CD14-positive monocyte (primary cell): ENCODE results near the gene ATOH8. TPM values are rescaled to one million over a fixed set of nuclear protein-coding genes. Genes with fewer than 3 reads are reported as not detected.
A peak's percentile ranks its signal among the peaks of the same experiment; 100 is the strongest.

ENCODE experiments used
- DNase-seq, 3 donors: peaks; one replicate each; pipeline ENCODE4 v3.0.0-alpha.2; 2011 to 2022
- H2AFZ ChIP-seq: 2 replicates; pipeline ENCODE4 v1.6.0; 2012; ENCODE audit warnings: mild to moderate bottlenecking, low read depth, low read length, inconsistent platforms; ENCODE audit not compliant: insufficient read depth, poor library complexity, severe bottlenecking
- H3K27ac ChIP-seq, 2 donors: 1 replicate in 1 of 2; 2 replicates in 1 of 2; pipeline ENCODE4 v1.5.1; 2012 to 2013; ENCODE audit warnings: low read length in 2 of 2, control low read depth in 1 of 2, inconsistent platforms in 1 of 2, low read depth in 1 of 2, mild to moderate bottlenecking in 1 of 2
- H3K27me3 ChIP-seq, 2 donors: one replicate each; pipeline versions ENCODE4 v1.6.0 to v1.6.1; 2011 to 2013; ENCODE audit warnings: low read length in 2 of 2; ENCODE audit not compliant: control insufficient read depth in 2 of 2, insufficient read depth in 2 of 2
- H3K36me3 ChIP-seq, 2 donors: replicated peaks in 1 of 2; 1 replicate in 1 of 2; 2 replicates in 1 of 2; pipeline versions ENCODE4 v1.5.1 to v1.6.1; 2012 to 2013; ENCODE audit warnings: low read length in 2 of 2, control low read depth in 1 of 2, inconsistent platforms in 1 of 2, mild to moderate bottlenecking in 1 of 2; ENCODE audit not compliant: insufficient read depth in 2 of 2, control insufficient read depth in 1 of 2
- H3K4me1 ChIP-seq, 2 donors: 1 replicate in 1 of 2; 2 replicates in 1 of 2; pipeline versions ENCODE4 v1.5.1 to v1.6.1; 2012 to 2013; ENCODE audit warnings: low read length in 2 of 2, control low read depth in 1 of 2, inconsistent platforms in 1 of 2, mild to moderate bottlenecking in 1 of 2, moderate library complexity in 1 of 2; ENCODE audit not compliant: insufficient read depth in 2 of 2, control insufficient read depth in 1 of 2
- H3K4me2 ChIP-seq: replicated peaks from 2 replicates; pipeline ENCODE3; 2012; ENCODE audit warnings: low read length, moderate library complexity, mild to moderate bottlenecking; ENCODE audit not compliant: poor library complexity, severe bottlenecking; ENCODE audit errors: extremely low read depth
- H3K4me3 ChIP-seq, 3 experiments: fragments of 200-600 bp in 1 of 3; sonication (generic) in 1 of 3; replicated peaks in 1 of 3; 1 replicate in 2 of 3; 2 replicates in 1 of 3; pipeline ENCODE4 v1.5.1; 2011 to 2013; ENCODE audit warnings: low read length in 3 of 3, mild to moderate bottlenecking in 3 of 3, control low read depth in 2 of 3, low read depth in 2 of 3, inconsistent platforms in 1 of 3, moderate library complexity in 1 of 3
- H3K79me2 ChIP-seq: 2 replicates; pipeline ENCODE4 v1.6.0; 2012; ENCODE audit warnings: mild to moderate bottlenecking, control low read depth, inconsistent platforms, low read length, moderate library complexity; ENCODE audit not compliant: insufficient read depth
- H3K9ac ChIP-seq: 2 replicates; pipeline ENCODE4 v1.6.0; 2017; ENCODE audit warnings: low read length, mild to moderate bottlenecking; ENCODE audit not compliant: insufficient read depth, poor library complexity, severe bottlenecking
- H3K9me3 ChIP-seq, 2 donors: replicated peaks in 1 of 2; 1 replicate in 1 of 2; 2 replicates in 1 of 2; pipeline versions ENCODE4 v1.5.1 to v1.6.1; 2012 to 2013; ENCODE audit warnings: low read length in 2 of 2, control low read depth in 1 of 2; ENCODE audit not compliant: control insufficient read depth in 1 of 2, insufficient read depth in 1 of 2
- H4K20me1 ChIP-seq: 2 replicates; pipeline ENCODE4 v1.6.0; 2012; ENCODE audit warnings: mild to moderate bottlenecking, low read length, control low read depth, moderate library complexity; ENCODE audit not compliant: insufficient read depth
- H3K27ac Mint-ChIP-seq, 7 donors: one replicate each; pipeline ENCODE4 v1.8.0; 2020; ENCODE audit warnings: mild to moderate bottlenecking in 7 of 7, mixed read lengths in 7 of 7, moderate library complexity in 6 of 7, inconsistent platforms in 2 of 7
- H3K27me3 Mint-ChIP-seq, 3 donors: one replicate each; pipeline ENCODE4 v1.8.0; 2021 to 2022; ENCODE audit warnings: low read depth in 3 of 3, mild to moderate bottlenecking in 3 of 3, mixed read lengths in 3 of 3, moderate library complexity in 3 of 3, inconsistent platforms in 1 of 3
- H3K36me3 Mint-ChIP-seq, 2 donors: one replicate each; pipeline ENCODE4 v1.8.0; 2020; ENCODE audit warnings: mixed read lengths in 2 of 2, inconsistent platforms in 1 of 2, mild to moderate bottlenecking in 1 of 2
- H3K4me1 Mint-ChIP-seq: one replicate; pipeline ENCODE4 v1.8.0; 2020; ENCODE audit warnings: mild to moderate bottlenecking, mixed read lengths
- H3K4me3 Mint-ChIP-seq, 2 donors: one replicate each; pipeline ENCODE4 v1.8.0; 2020; ENCODE audit warnings: mild to moderate bottlenecking in 2 of 2, mixed read lengths in 2 of 2, moderate library complexity in 1 of 2
- H3K9me3 Mint-ChIP-seq, 7 donors: one replicate each; pipeline ENCODE4 v1.8.0; 2020 to 2022; ENCODE audit warnings: mixed read lengths in 7 of 7, mild to moderate bottlenecking in 6 of 7, moderate library complexity in 6 of 7, inconsistent platforms in 2 of 7
- CTCF ChIP-seq: fragments of 200-600 bp; IDR thresholded peaks from one replicate; pipeline ENCODE4 v1.8.0; 2022; ENCODE audit warnings: antibody characterized with exemption, mild to moderate bottlenecking
- whole genome bisulfite sequencing: methylation state at CpG from one replicate; pipeline ENCODE4 v1.1.5; 2013; ENCODE audit warnings: missing lambda C conversion rate; ENCODE audit not compliant: insufficient coverage; 5-methylcytosine and 5-hydroxymethylcytosine counted together
- intact Hi-C, 2 donors: fragments of 100-400 bp; cut with micrococcal nuclease; formaldehyde crosslinking; loops; one replicate each; pipeline versions ENCODE4 v1.15.0 to v1.15.1; 2023
- polyA plus RNA-seq, 3 donors: library from polyadenylated mRNA; depleted of rRNA in 1 of 3; unstranded in 2 of 3; stranded (reverse) in 1 of 3; fragments of 300-500 nt in 2 of 3; fragments of >200 nt in 1 of 3; fragmentation: Illumina TruSeq in 2 of 3; gene quantifications; 1 replicate in 2 of 3; 2 replicates in 1 of 3; pipeline ENCODE4 v1.2.3, GENCODE V29; 2012 to 2021

ATOH8 gene
- polyA plus RNA-seq, 3 donors: 2.0 to 3.9 (median 2.1) TPM

- H3K4me3 ChIP-seq: no peak overlapping the region
- peak overlapping the region in 2 of 7 donors; percentile 21 to 45 for H3K27ac Mint-ChIP-seq
- peaks cover 0 to 3% (median 0%) of the 10 kb centered on the region in 7 donors for H3K9me3 Mint-ChIP-seq
- no peaks in the 10 kb centered on the region for H3K9me3 ChIP-seq
- peaks cover 13 to 29% (median 23%) of the 10 kb centered on the region in 3 donors for H3K27me3 Mint-ChIP-seq
- no peak overlapping the region for H3K9ac ChIP-seq
- no peak overlapping the region for H3K4me2 ChIP-seq
- peaks cover 4 to 7% of the 10 kb centered on the region in 2 donors for H3K36me3 Mint-ChIP-seq
- no peak overlapping the region for H3K27ac ChIP-seq
- H3K4me1 ChIP-seq: peaks cover 19 to 24% of the 10 kb centered on the region in 2 donors
- H4K20me1 ChIP-seq: no peaks in the 10 kb centered on the region
- no peak for DNase-seq
- H3K27me3 ChIP-seq: peaks cover 0 to 8% of the 10 kb centered on the region in 2 donors
- no peaks in the 10 kb centered on the region for H3K79me2 ChIP-seq
- H3K4me1 Mint-ChIP-seq: peaks cover 35% of the 10 kb centered on the region
- no peak for TF ChIP-seq CTCF
- H3K4me3 Mint-ChIP-seq: no peak overlapping the region
- H3K36me3 ChIP-seq: no peaks in the 10 kb centered on the region
- 98% methylated on average over 6 of the region's 8 CpGs for WGBS
- H2AFZ ChIP-seq: no peak overlapping the region
- intact Hi-C loops: no loop called here
Measured at GRCh38 chr2:85787282-85787980, 33.6 kb downstream of the ATOH8 start.

GRCh38 chr2:85787981-85788340 is 34.2 kb downstream of the ATOH8 start:
- H3K4me3 Mint-ChIP-seq: no peak overlapping the region
- DNase-seq: no peak
- H3K27me3 ChIP-seq: peaks cover 0 to 8% of the 10 kb centered on the region in 2 donors
- H3K9me3 Mint-ChIP-seq: peaks cover 0 to 3% (median 0%) of the 10 kb centered on the region in 7 donors
- no peak overlapping the region for H3K27ac Mint-ChIP-seq
- no peak overlapping the region for H3K4me3 ChIP-seq
- H3K4me1 ChIP-seq: peaks cover 19 to 24% of the 10 kb centered on the region in 2 donors
- peaks cover 13 to 29% (median 23%) of the 10 kb centered on the region in 3 donors for H3K27me3 Mint-ChIP-seq
- no peak overlapping the region for H3K4me2 ChIP-seq
- H3K27ac ChIP-seq: no peak overlapping the region
- H3K4me1 Mint-ChIP-seq: peaks cover 35% of the 10 kb centered on the region
- TF ChIP-seq CTCF: no peak
- H3K9ac ChIP-seq: no peak overlapping the region
- WGBS: 95% methylated on average over 5 of the region's 6 CpGs
- intact Hi-C loops: no loop called here
- no peaks in the 10 kb centered on the region for H3K9me3 ChIP-seq
- H3K79me2 ChIP-seq: no peaks in the 10 kb centered on the region
- no peak overlapping the region for H2AFZ ChIP-seq
- peaks cover 4 to 7% of the 10 kb centered on the region in 2 donors for H3K36me3 Mint-ChIP-seq
- no peaks in the 10 kb centered on the region for H4K20me1 ChIP-seq
- no peaks in the 10 kb centered on the region for H3K36me3 ChIP-seq
